ENCODE measurements around the gene GASK1A. TPM values are rescaled to one million over a fixed set of nuclear protein-coding genes. Genes with fewer than 3 reads are reported as not detected.

Gene GASK1A
- total RNA-seq, 3 donors from 2014 or later = 1.2 to 10.0 (median 3.6) TPM

DNA sequence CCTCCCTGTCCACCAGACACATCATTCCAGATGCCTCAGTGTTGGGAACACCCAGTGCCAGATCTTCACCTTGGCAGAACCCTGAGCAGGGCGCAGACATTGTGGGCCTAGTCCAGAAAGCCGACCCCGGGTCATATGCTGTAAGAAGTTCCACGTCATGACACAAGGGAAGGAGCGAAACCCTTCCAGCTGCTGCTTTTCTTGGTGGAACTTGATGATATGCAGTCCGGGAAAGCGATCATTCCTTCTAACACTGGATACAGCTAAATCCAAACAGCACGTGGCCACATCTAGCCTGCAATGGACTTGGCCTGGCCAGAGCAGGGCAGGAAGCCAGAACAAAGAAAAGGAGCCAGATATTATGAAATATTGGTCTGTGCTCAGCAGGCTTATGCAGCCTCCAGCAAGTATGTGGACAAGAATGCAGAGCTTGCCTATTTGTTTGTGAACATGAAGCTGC lies 22.0 kb downstream of the GASK1A start:
- Histone ChIP-seq H3K9me3 (no peaks in the 10 kb centered on the region), H3K4me1 (ENCODE audit: low read depth) (no peaks in the 10 kb centered on the region), H3K4me3 (no peak overlapping the region), H3K36me3 (ENCODE audit: low read depth) (no peaks in the 10 kb centered on the region)
- DNase-seq (peak; percentile 38 to 60 (median 51)), ATAC-seq (peak; percentile 72)
- TF ChIP-seq, protein P1, sequence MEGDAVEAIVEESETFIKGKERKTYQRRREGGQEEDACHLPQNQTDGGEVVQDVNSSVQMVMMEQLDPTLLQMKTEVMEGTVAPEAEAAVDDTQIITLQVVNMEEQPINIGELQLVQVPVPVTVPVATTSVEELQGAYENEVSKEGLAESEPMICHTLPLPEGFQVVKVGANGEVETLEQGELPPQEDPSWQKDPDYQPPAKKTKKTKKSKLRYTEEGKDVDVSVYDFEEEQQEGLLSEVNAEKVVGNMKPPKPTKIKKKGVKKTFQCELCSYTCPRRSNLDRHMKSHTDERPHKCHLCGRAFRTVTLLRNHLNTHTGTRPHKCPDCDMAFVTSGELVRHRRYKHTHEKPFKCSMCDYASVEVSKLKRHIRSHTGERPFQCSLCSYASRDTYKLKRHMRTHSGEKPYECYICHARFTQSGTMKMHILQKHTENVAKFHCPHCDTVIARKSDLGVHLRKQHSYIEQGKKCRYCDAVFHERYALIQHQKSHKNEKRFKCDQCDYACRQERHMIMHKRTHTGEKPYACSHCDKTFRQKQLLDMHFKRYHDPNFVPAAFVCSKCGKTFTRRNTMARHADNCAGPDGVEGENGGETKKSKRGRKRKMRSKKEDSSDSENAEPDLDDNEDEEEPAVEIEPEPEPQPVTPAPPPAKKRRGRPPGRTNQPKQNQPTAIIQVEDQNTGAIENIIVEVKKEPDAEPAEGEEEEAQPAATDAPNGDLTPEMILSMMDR (IDR thresholded peaks at IDR 0.05) = no peak
- intact Hi-C loops (cut with DNase I, micrococcal nuclease) = no loop called here

DNA sequence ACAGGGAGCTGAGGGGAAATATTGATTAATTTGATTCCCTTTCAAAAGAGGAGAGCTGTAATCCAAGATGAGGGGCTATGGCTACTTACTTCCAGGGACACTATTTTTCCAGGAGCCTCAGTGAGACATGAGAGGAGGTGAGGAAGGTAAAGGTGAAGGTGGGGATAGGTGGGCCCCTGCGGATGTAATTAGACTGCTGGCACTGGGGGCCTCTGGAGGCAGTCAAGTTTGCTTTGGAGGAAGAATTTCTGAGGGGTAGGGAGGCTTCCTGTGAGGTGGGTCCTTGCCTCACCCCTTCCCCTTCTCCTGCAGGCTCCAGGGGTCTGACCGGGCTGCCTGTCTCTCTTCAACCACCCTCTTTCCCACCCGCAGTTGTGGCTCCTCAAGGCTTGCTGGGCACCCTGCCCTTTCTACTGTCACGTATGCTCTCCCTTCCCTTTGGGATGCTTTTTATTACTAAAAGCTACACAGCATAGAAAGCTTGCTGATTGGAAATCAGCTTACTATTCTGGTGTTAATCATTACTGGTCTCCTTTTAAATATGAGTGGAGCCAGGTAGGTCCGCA lies 22.5 kb downstream of the GASK1A start:
- Histone ChIP-seq H3K9me3 (no peaks in the 10 kb centered on the region), H3K36me3 (ENCODE audit: low read depth) (no peaks in the 10 kb centered on the region), H3K4me1 (ENCODE audit: low read depth) (no peaks in the 10 kb centered on the region), H3K4me3 (no peak overlapping the region)
- intact Hi-C loops (cut with DNase I, micrococcal nuclease) = no loop called here
- no peak for ATAC-seq
- TF ChIP-seq, protein P1 (IDR thresholded peaks at IDR 0.05) = no peak
- no peak for DNase-seq

DNA sequence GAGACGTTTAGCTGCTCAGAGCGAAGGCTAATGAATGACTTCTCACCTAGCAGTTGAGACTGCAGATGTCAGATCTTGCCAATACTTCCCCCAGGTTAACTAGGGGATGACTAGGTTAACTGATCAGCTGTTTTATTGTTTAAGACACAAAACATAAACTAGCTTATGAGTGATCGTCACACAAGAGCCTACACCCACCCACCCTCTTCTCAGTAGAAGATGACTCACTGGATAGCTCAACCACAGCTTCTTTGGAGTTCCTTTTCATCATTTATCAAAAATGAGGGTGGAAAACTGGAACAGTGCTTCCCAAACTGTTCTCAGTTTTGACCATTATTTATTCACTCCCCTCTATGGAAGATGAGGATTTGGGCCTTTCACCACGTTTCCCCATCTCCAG lies 25.2 kb downstream of the GASK1A start:
- H3K4me3 ChIP-seq = no peak overlapping the region
- ATAC-seq = no peak
- H3K36me3 ChIP-seq (ENCODE audit: low read depth) = no peaks in the 10 kb centered on the region
- TF ChIP-seq, protein P1 (IDR thresholded peaks at IDR 0.05) = no peak
- H3K4me1 ChIP-seq (ENCODE audit: low read depth) = no peaks in the 10 kb centered on the region
- intact Hi-C loops (cut with DNase I, micrococcal nuclease) = no loop called here
- DNase-seq = no peak
- H3K9me3 ChIP-seq = no peaks in the 10 kb centered on the region

DNA sequence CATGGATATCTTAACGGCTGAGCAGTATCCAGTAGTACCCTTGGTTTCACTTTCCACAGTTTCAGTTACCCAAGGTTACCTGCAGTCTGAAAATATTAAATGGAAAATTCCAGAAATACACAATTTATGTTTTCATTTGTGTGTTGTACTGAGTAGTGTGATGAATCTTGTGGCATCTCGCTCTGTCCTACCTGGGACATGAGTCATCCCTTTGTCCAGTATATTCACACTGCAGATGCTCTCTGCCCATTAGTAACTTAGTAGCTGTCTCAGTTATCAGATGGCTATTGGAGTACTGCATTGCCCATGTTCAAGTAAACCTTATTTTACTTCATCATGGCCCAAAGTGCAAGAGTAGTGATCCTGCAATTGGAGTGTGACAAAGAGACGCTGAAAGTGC lies 26.1 kb downstream of the GASK1A start:
- no peaks in the 10 kb centered on the region for H3K9me3 ChIP-seq
- TF ChIP-seq, protein P1 (IDR thresholded peaks at IDR 0.05) = no peak
- no peak overlapping the region for H3K4me3 ChIP-seq
- intact Hi-C loops (cut with DNase I, micrococcal nuclease) = no loop called here
- no peaks in the 10 kb centered on the region for H3K36me3 ChIP-seq (ENCODE audit: low read depth)
- H3K4me1 ChIP-seq (ENCODE audit: low read depth) = no peaks in the 10 kb centered on the region
- DNase-seq (no peak), ATAC-seq (no peak)

DNA sequence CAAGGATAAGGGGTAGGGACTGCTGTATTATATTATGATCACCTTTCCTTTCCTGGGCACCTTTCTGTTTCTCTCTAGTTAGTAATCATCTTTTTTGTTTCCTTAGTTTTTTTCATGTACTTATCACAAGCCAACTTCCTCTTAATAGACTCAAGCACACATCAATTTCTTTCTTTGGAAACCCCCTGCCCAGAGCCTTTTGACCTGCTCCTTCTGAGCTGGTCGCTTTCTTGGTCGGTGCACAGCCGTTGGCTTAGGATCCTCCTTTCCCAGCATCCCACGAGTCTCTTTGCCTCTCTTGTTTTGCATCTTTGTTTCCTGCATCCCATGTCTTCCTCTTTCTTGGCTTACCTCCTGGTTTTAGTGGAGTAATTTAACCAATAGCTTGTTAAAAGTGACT lies 26.9 kb downstream of the GASK1A start:
- no peaks in the 10 kb centered on the region for H3K36me3 ChIP-seq (ENCODE audit: low read depth)
- H3K4me1 ChIP-seq (ENCODE audit: low read depth) = no peaks in the 10 kb centered on the region
- H3K4me3 ChIP-seq = no peak overlapping the region
- no peak for ATAC-seq
- no peak for DNase-seq
- TF ChIP-seq, protein P1 (IDR thresholded peaks at IDR 0.05) = no peak
- intact Hi-C loops (cut with DNase I, micrococcal nuclease) = no loop called here
- H3K9me3 ChIP-seq = no peaks in the 10 kb centered on the region

DNA sequence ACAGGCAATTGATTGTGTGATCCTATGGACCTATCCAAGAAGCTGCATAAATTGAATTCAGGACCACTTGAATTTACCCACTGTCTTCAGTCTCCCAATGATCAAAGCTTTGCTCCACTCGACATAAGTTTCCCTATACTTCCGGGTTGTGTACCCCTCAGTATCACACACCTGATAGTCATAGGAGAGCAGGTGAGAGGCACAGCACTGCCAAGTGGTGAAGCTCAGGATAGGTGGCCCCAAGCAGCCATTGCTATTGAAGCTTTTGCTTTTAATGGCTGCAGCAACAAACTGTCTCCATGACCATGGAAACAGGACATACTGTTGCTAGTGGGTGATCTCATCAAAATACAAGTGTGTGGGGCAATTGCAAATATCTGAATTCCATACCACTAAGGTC lies 27.7 kb downstream of the GASK1A start:
- TF ChIP-seq, protein P1 (IDR thresholded peaks at IDR 0.05) = no peak
- Histone ChIP-seq H3K4me1 (ENCODE audit: low read depth) (no peaks in the 10 kb centered on the region), H3K9me3 (no peaks in the 10 kb centered on the region), H3K4me3 (no peak overlapping the region), H3K36me3 (ENCODE audit: low read depth) (no peaks in the 10 kb centered on the region)
- ATAC-seq (no peak), DNase-seq (no peak)
- intact Hi-C loops (cut with DNase I, micrococcal nuclease) = no loop called here
